Keratinocyte (primary cell): ENCODE measurements around the gene DHRSX.
"Not testable (repeated sequence)": the region's sequence is repeated elsewhere in the genome, so short reads cannot be mapped to it uniquely, and the experiment has no call there.

ENCODE experiments used
- EZH2 ChIP-seq: IDR thresholded peaks from one replicate; pipeline ENCODE4 v1.6.1; 2012; ENCODE audit warnings: inconsistent platforms, mild to moderate bottlenecking, low read length, moderate library complexity
- TF ChIP-seq, protein P1 (sequence below), 3 experiments: IDR thresholded peaks in 1 of 3; conservative IDR thresholded peaks in 1 of 3; optimal IDR thresholded peaks in 1 of 3; 2 replicates in 2 of 3; 3 replicates in 1 of 3; pipeline versions ENCODE3 to v1.5.1; 2011; ENCODE audit warnings: low read length in 3 of 3, mild to moderate bottlenecking in 3 of 3, moderate library complexity in 2 of 3, control low read depth in 1 of 3, inconsistent platforms in 1 of 3; ENCODE audit not compliant: insufficient read depth in 2 of 3; ENCODE audit errors: extremely low read depth in 1 of 3

DNA sequence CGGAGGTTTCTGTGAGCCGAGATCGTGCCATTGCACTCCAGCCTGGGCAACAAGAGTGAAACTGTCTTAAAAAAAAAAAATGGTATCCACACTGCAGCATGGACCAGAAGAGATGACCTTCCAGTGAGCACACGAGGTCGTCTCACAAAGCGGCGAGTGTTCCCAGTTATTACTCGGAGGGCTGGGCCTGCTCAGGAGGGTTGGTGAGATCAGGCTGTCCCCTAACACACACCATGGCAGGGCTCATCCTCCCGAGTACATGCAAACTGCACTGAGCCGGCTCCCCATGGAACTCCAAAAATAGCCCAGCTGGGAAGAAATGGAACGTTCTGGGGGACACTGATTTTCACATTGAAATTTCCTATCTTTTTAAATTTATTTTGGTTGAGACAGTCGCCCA, 19.2 kb downstream of the DHRSX start:
- TF ChIP-seq, protein P1, sequence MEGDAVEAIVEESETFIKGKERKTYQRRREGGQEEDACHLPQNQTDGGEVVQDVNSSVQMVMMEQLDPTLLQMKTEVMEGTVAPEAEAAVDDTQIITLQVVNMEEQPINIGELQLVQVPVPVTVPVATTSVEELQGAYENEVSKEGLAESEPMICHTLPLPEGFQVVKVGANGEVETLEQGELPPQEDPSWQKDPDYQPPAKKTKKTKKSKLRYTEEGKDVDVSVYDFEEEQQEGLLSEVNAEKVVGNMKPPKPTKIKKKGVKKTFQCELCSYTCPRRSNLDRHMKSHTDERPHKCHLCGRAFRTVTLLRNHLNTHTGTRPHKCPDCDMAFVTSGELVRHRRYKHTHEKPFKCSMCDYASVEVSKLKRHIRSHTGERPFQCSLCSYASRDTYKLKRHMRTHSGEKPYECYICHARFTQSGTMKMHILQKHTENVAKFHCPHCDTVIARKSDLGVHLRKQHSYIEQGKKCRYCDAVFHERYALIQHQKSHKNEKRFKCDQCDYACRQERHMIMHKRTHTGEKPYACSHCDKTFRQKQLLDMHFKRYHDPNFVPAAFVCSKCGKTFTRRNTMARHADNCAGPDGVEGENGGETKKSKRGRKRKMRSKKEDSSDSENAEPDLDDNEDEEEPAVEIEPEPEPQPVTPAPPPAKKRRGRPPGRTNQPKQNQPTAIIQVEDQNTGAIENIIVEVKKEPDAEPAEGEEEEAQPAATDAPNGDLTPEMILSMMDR (optimal IDR thresholded peaks at IDR 0.05 in 1 of 3, IDR thresholded peaks at IDR 0.05 in 1 of 3, conservative IDR thresholded peaks at IDR 0.05 in 1 of 3; ENCODE audit: extremely low read depth in 1 of 3, insufficient read depth in 2 of 3, low read length in 3 of 3) = not testable (repeated sequence)
- TF ChIP-seq EZH2 = not testable (repeated sequence)
